Endothelial cell of umbilical vein (primary cell): ENCODE results near the gene MMP24. TPM values are rescaled to one million over a fixed set of nuclear protein-coding genes. Genes with fewer than 3 reads are reported as not detected.

Experiments used
- BruUV-seq: library from RNA; stranded (reverse); fragments of 400-500 nt; replicated peaks from 2 replicates; lab custom pipeline; 2021; lab: Mats Ljungman, UMichigan
- CTCF ChIA-PET: fragments of 300-600, 350-600 bp; sonication (Branson Sonifier 250); formaldehyde crosslinking; loops from one replicate; lab custom pipeline; 2021; ENCODE audit warnings: antibody characterized with exemption, inconsistent platforms; lab: Charles Lee
- POLR2A ChIA-PET: fragments of 300-600, 350-600 bp; sonication (Branson Sonifier 250); formaldehyde crosslinking; loops from one replicate; lab custom pipeline; 2021; ENCODE audit warnings: antibody characterized with exemption, inconsistent platforms; lab: Charles Lee
- DNase-seq: peaks from one replicate; pipeline ENCODE4 v3.0.0-alpha.2; 2011; ENCODE audit warnings: low read depth, low spot score
- FAIRE-seq: peaks from 2 replicates; lab custom pipeline; 2011; peaks lifted over from hg19 to GRCh38; lab: Jason Lieb, UNC
- H2AFZ ChIP-seq: 2 replicates; pipeline ENCODE4 v1.6.0; 2012; ENCODE audit warnings: low read depth, low read length, control low read depth, inconsistent platforms
- H3K27ac ChIP-seq: 2 replicates; pipeline ENCODE4 v1.5.1; 2011; ENCODE audit warnings: low read depth, mild to moderate bottlenecking, control low read depth, low read length, moderate library complexity; ENCODE audit not compliant: insufficient read depth
- H3K27me3 ChIP-seq, 2 experiments: 2 replicates each; pipeline versions ENCODE4 v1.6.0 to v1.6.1; 2011; ENCODE audit warnings: low read length in 2 of 2, mixed read lengths in 1 of 2; ENCODE audit not compliant: control insufficient read depth in 2 of 2, insufficient read depth in 2 of 2
- H3K36me3 ChIP-seq, 2 experiments: 2 replicates in 1 of 2; 3 replicates in 1 of 2; pipeline ENCODE4 v1.5.1; 2011; ENCODE audit warnings: low read length in 2 of 2, mild to moderate bottlenecking in 1 of 2, moderate library complexity in 1 of 2; ENCODE audit not compliant: control insufficient read depth in 2 of 2, insufficient read depth in 2 of 2; ENCODE audit errors: extremely low read depth in 1 of 2
- H3K4me1 ChIP-seq: 3 replicates; pipeline ENCODE4 v1.5.1; 2011; ENCODE audit warnings: mild to moderate bottlenecking, low read length; ENCODE audit not compliant: control insufficient read depth, insufficient read depth; ENCODE audit errors: extremely low read depth
- H3K4me2 ChIP-seq: 2 replicates; pipeline ENCODE4 v1.6.1; 2011; ENCODE audit warnings: low read length, control low read depth, mixed read lengths; ENCODE audit not compliant: insufficient read depth
- H3K4me3 ChIP-seq, 3 experiments: fragments of 200-600 bp in 1 of 3; sonication (generic), shearing (Covaris generic) in 1 of 3; replicated peaks in 1 of 3; 2 replicates each; pipeline ENCODE4 v1.5.1; 2011 to 2016; ENCODE audit warnings: control low read depth in 3 of 3, low read length in 3 of 3, mild to moderate bottlenecking in 2 of 3, inconsistent platforms in 1 of 3, low read depth in 1 of 3, moderate library complexity in 1 of 3; ENCODE audit not compliant: insufficient read depth in 1 of 3
- H3K79me2 ChIP-seq: 2 replicates; pipeline ENCODE4 v1.6.0; 2012; ENCODE audit warnings: low read length, inconsistent platforms; ENCODE audit not compliant: control insufficient read depth, insufficient read depth
- H3K9ac ChIP-seq: replicated peaks from 2 replicates; pipeline ENCODE3; 2011; ENCODE audit warnings: low read length, control low read depth; ENCODE audit not compliant: insufficient read depth; ENCODE audit errors: extremely low read depth
- H3K9me1 ChIP-seq: replicated peaks from 3 replicates; pipeline ENCODE4 v1.6.0; 2011; ENCODE audit warnings: mild to moderate bottlenecking, low read length; ENCODE audit not compliant: control insufficient read depth, insufficient read depth; ENCODE audit errors: extremely low read depth
- H3K9me3 ChIP-seq: replicated peaks from 2 replicates; pipeline ENCODE4 v1.5.1; 2012; ENCODE audit warnings: low read length, inconsistent platforms; ENCODE audit not compliant: control insufficient read depth, insufficient read depth
- H4K20me1 ChIP-seq: replicated peaks from 2 replicates; pipeline ENCODE3; 2011; ENCODE audit warnings: mild to moderate bottlenecking, low read length; ENCODE audit not compliant: control insufficient read depth, insufficient read depth; ENCODE audit errors: extremely low read depth
- EZH2 ChIP-seq: IDR thresholded peaks from 2 replicates; pipeline ENCODE4 v1.6.1; 2012; ENCODE audit warnings: borderline replicate concordance, low read depth, mild to moderate bottlenecking, moderate library complexity, low read length, inconsistent platforms; ENCODE audit not compliant: severe bottlenecking
- FOS ChIP-seq: IDR thresholded peaks from 2 replicates; pipeline ENCODE4 v1.6.1; 2011; ENCODE audit warnings: mild to moderate bottlenecking, low read length, moderate library complexity, borderline replicate concordance; ENCODE audit not compliant: insufficient read depth
- GATA2 ChIP-seq: IDR thresholded peaks from 2 replicates; pipeline ENCODE4 v1.7.0; 2011; ENCODE audit warnings: low read depth, mild to moderate bottlenecking, moderate library complexity, mixed read lengths, low read length; ENCODE audit not compliant: insufficient read length, insufficient read depth
- JUN ChIP-seq: IDR thresholded peaks from 2 replicates; pipeline ENCODE4 v1.6.1; 2011; ENCODE audit warnings: borderline replicate concordance, low read depth; ENCODE audit not compliant: insufficient read length, insufficient read depth
- MYC ChIP-seq: IDR thresholded peaks from one replicate; pipeline ENCODE4 v1.6.1; 2011; ENCODE audit warnings: mild to moderate bottlenecking, low read depth, low read length
- POLR2A ChIP-seq: IDR thresholded peaks from 2 replicates; pipeline ENCODE4 v1.6.1; 2012; ENCODE audit warnings: low read depth, mild to moderate bottlenecking, control low read depth, low read length
- POLR2AphosphoS5 ChIP-seq: IDR thresholded peaks from 2 replicates; pipeline ENCODE4 v1.6.1; 2012; ENCODE audit warnings: low read depth, mild to moderate bottlenecking, control low read depth, low read length, moderate library complexity; ENCODE audit not compliant: insufficient read depth
- dilution Hi-C: fragments of 300-500 bp; cut with MboI; formaldehyde crosslinking; loops from one replicate; pipeline ENCODE4 v1.15.0; 2019; ENCODE audit warnings: low sequenced_read_pairs; ENCODE audit not compliant: extremely low pct_ligation_motif_present
- intact Hi-C: fragments of 100-400 bp; cut with micrococcal nuclease; formaldehyde crosslinking; loops from one replicate; pipeline ENCODE4 v1.10.0; 2022
- polyA plus RNA-seq, 4 experiments: library from polyadenylated mRNA; depleted of rRNA in 3 of 4; stranded (reverse) in 3 of 4; unstranded in 1 of 4; fragments of >200 nt; gene quantifications; 2 replicates each; pipeline versions ENCODE4 v1.2.1 to v1.2.3, GENCODE V29; 2011 to 2012; ENCODE audit warnings: missing spikeins in 1 of 4
- total RNA-seq: library from RNA; stranded (reverse); gene quantifications from 2 replicates; pipeline ENCODE4 v1.2.3, GENCODE V29; 2021
- TF ChIP-seq, protein P1 (sequence below), 2 donors: IDR thresholded peaks; 1 replicate in 1 of 2; 2 replicates in 1 of 2; pipeline ENCODE4 v1.5.1; 2011; ENCODE audit warnings: low read length in 2 of 2, mild to moderate bottlenecking in 2 of 2, moderate library complexity in 2 of 2, control low read depth in 1 of 2, inconsistent platforms in 1 of 2, low read depth in 1 of 2; ENCODE audit not compliant: insufficient read depth in 1 of 2; ENCODE audit errors: extremely low read depth in 1 of 2
- TF ChIP-seq, protein P2 (sequence below): IDR thresholded peaks from 2 replicates; pipeline ENCODE4 v1.6.1; 2011; ENCODE audit not compliant: insufficient read depth, insufficient read length

Gene MMP24
- total and polyA plus RNA-seq, 2 donors (not counting 3 experiments of a cell fraction or from before 2014, with no cell fraction given): 0.27 to 0.54 TPM

DNA sequence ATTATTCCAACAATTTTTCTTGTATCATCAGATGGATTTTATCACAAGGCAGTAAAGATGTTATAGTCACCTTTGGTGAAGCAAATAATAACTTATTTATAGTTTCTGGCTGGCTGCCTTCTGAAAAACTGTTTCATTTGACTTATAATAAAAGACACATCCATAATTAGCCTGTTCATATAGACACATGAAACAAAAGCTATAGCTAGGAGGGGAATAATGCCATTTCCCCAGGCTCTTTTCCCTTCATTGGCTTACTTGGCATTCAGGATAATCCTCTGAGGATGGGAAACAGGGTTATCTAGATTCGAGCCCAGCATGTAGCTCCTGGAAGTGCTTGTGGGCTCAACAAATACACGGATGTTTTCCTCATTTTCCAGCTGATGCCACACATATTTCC is 17.5 kb downstream of the MMP24 start:
- dilution Hi-C loops: no loop called here
- Histone ChIP-seq H3K79me2 (no peaks in the 10 kb centered on the region), H3K9ac (no peak overlapping the region), H3K27me3 (peaks cover 13 to 20% of the 10 kb centered on the region in 2 experiments), H3K36me3 (no peaks in the 10 kb centered on the region), H3K9me3 (no peaks in the 10 kb centered on the region), H2AFZ (no peak overlapping the region), H3K27ac (no peak overlapping the region), H3K4me1 (no peaks in the 10 kb centered on the region), H3K4me2 (no peak overlapping the region), H3K4me3 (no peak overlapping the region), H3K9me1 (no peaks in the 10 kb centered on the region), H4K20me1 (no peaks in the 10 kb centered on the region)
- ChIA-PET CTCF (interaction anchor here (0.6 to 1.5 kb wide), 3 partner anchors 99 to 148 kb away, joined by 3 to 5 read pairs (median 3); no protein-coding TSS in a partner anchor), POLR2A (no interaction called here)
- FAIRE-seq (no peak), DNase-seq (no peak)
- intact Hi-C loops: no loop called here
- TF ChIP-seq POLR2A (no peak), JUN (no peak), GATA2 (no peak), MYC (no peak), FOS (no peak), POLR2AphosphoS5 (no peak), EZH2 (no peak)
- TF ChIP-seq, protein P1, sequence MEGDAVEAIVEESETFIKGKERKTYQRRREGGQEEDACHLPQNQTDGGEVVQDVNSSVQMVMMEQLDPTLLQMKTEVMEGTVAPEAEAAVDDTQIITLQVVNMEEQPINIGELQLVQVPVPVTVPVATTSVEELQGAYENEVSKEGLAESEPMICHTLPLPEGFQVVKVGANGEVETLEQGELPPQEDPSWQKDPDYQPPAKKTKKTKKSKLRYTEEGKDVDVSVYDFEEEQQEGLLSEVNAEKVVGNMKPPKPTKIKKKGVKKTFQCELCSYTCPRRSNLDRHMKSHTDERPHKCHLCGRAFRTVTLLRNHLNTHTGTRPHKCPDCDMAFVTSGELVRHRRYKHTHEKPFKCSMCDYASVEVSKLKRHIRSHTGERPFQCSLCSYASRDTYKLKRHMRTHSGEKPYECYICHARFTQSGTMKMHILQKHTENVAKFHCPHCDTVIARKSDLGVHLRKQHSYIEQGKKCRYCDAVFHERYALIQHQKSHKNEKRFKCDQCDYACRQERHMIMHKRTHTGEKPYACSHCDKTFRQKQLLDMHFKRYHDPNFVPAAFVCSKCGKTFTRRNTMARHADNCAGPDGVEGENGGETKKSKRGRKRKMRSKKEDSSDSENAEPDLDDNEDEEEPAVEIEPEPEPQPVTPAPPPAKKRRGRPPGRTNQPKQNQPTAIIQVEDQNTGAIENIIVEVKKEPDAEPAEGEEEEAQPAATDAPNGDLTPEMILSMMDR (IDR thresholded peaks at IDR 0.05; ENCODE audit: extremely low read depth in 1 of 2, insufficient read depth in 1 of 2, low read depth in 1 of 2, low read length in 2 of 2): no peak
- TF ChIP-seq, protein P2, sequence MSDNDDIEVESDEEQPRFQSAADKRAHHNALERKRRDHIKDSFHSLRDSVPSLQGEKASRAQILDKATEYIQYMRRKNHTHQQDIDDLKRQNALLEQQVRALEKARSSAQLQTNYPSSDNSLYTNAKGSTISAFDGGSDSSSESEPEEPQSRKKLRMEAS: no peak
- BruUV-seq: no TSS peak
